Measurements from ENCODE around the gene DYNC2I2.
"Not testable (repeated sequence)": the region's sequence is repeated elsewhere in the genome, so short reads cannot be mapped to it uniquely, and the experiment has no call there.

The DYNC2I2 gene

GRCh38 chr9:128657796-128658195 lies 1.1 kb upstream of the DYNC2I2 start:
- H3K4me3 ChIP-seq (replicated peaks; ENCODE audit: low read depth, low read length) = no peak overlapping the region

GRCh38 chr9:128657344-128657704 lies 677 bp upstream of the DYNC2I2 start:
- H3K4me3 ChIP-seq (replicated peaks; ENCODE audit: low read depth, low read length) = no peak overlapping the region
- DNase-seq (ENCODE audit: low read depth) = no peak
- TF ChIP-seq CTCF (IDR thresholded peaks at IDR 0.05; ENCODE audit: low read length, missing control alignments) = no peak

More at GRCh38 chr9:128657796-128658195, 1.1 kb upstream of the DYNC2I2 start:
- DNase-seq (ENCODE audit: low read depth) = no peak
- TF ChIP-seq CTCF (IDR thresholded peaks at IDR 0.05; ENCODE audit: low read length, missing control alignments) = no peak

- no peak overlapping the region for H3K4me3 ChIP-seq (replicated peaks; ENCODE audit: low read depth, low read length)
- TF ChIP-seq CTCF (IDR thresholded peaks at IDR 0.05; ENCODE audit: low read length, missing control alignments) = no peak
- no peak for DNase-seq (ENCODE audit: low read depth)
Observed at GRCh38 chr9:128654481-128654880, 2.2 kb downstream of the DYNC2I2 start.

GRCh38 chr9:128653908-128654307 lies 2.7 kb downstream of the DYNC2I2 start:
- no peak for DNase-seq (ENCODE audit: low read depth)
- no peak for TF ChIP-seq CTCF (IDR thresholded peaks at IDR 0.05; ENCODE audit: low read length, missing control alignments)
- H3K4me3 ChIP-seq (replicated peaks; ENCODE audit: low read depth, low read length) = no peak overlapping the region

- TF ChIP-seq CTCF (IDR thresholded peaks at IDR 0.05; ENCODE audit: low read length, missing control alignments) = no peak
- DNase-seq (ENCODE audit: low read depth) = no peak
- H3K4me3 ChIP-seq (replicated peaks; ENCODE audit: low read depth, low read length) = no peak overlapping the region
Observed at GRCh38 chr9:128651798-128652197, 4.8 kb downstream of the DYNC2I2 start.

GRCh38 chr9:128648206-128648605 lies 8.4 kb downstream of the DYNC2I2 start:
- not testable (repeated sequence) for H3K4me3 ChIP-seq (replicated peaks; ENCODE audit: low read depth, low read length)
- DNase-seq (ENCODE audit: low read depth) = peak; percentile 58

More at GRCh38 chr9:128648206-128648605, 8.4 kb downstream of the DYNC2I2 start:
- TF ChIP-seq CTCF (IDR thresholded peaks at IDR 0.05; ENCODE audit: low read length, missing control alignments) = peak; percentile 22

Measured in fibroblast of pulmonary artery (primary cell).